ENCODE measurements around the gene PCK1. TPM values are rescaled to one million over a fixed set of nuclear protein-coding genes. Genes with fewer than 3 reads are reported as not detected.

Gene PCK1
- total RNA-seq, 2 experiments from 2014 or later, result not detected

- H3K27ac Mint-ChIP-seq, result no peak overlapping the region
- ATAC-seq (no peak), DNase-seq (no peak)
- CTCF ChIA-PET, result no interaction called here
- H3K36me3 Mint-ChIP-seq, result no peaks in the 10 kb centered on the region
- no peak overlapping the region for H3K4me3 Mint-ChIP-seq
- no peaks in the 10 kb centered on the region for H3K4me1 Mint-ChIP-seq
- H3K27me3 Mint-ChIP-seq, result peaks cover 32% of the 10 kb centered on the region
- no peaks in the 10 kb centered on the region for H3K9me3 Mint-ChIP-seq (ENCODE audit: low read depth)
Observed at GRCh38 chr20:57543754-57544153, 17.2 kb upstream of the PCK1 start.

GRCh38 chr20:57544838-57545564 lies 15.9 kb upstream of the PCK1 start:
- no peak overlapping the region for H3K27ac Mint-ChIP-seq
- no peak overlapping the region for H3K4me3 Mint-ChIP-seq
- no peaks in the 10 kb centered on the region for H3K4me1 Mint-ChIP-seq
- CTCF ChIA-PET, result no interaction called here
- no peak for ATAC-seq
- no peaks in the 10 kb centered on the region for H3K36me3 Mint-ChIP-seq
- H3K27me3 Mint-ChIP-seq, result peaks cover 29% of the 10 kb centered on the region
- DNase-seq, result no peak
- H3K9me3 Mint-ChIP-seq (ENCODE audit: low read depth), result no peaks in the 10 kb centered on the region

GRCh38 chr20:57545927-57546662 lies 14.8 kb upstream of the PCK1 start:
- CTCF ChIA-PET, result interaction anchor here (0.7 kb wide), 1 partner anchor 201 kb away, joined by 3 read pairs; no protein-coding TSS in a partner anchor
- ATAC-seq, result no peak

GRCh38 chr20:57546956-57547649 lies 13.8 kb upstream of the PCK1 start:
- no peak for ATAC-seq
- CTCF ChIA-PET, result no interaction called here
- no peak overlapping the region for H3K4me3 Mint-ChIP-seq
- H3K27ac Mint-ChIP-seq, result no peak overlapping the region
- no peaks in the 10 kb centered on the region for H3K4me1 Mint-ChIP-seq
- H3K9me3 Mint-ChIP-seq (ENCODE audit: low read depth), result no peaks in the 10 kb centered on the region
- DNase-seq, result no peak
- no peaks in the 10 kb centered on the region for H3K36me3 Mint-ChIP-seq
- H3K27me3 Mint-ChIP-seq, result peaks cover 32% of the 10 kb centered on the region

More at GRCh38 chr20:57545927-57546662, 14.8 kb upstream of the PCK1 start:
- H3K27ac Mint-ChIP-seq, result no peak overlapping the region
- DNase-seq, result no peak
- no peaks in the 10 kb centered on the region for H3K36me3 Mint-ChIP-seq
- no peaks in the 10 kb centered on the region for H3K4me1 Mint-ChIP-seq
- no peaks in the 10 kb centered on the region for H3K9me3 Mint-ChIP-seq (ENCODE audit: low read depth)
- no peak overlapping the region for H3K4me3 Mint-ChIP-seq
- H3K27me3 Mint-ChIP-seq, result peaks cover 32% of the 10 kb centered on the region

GRCh38 chr20:57548177-57549058 lies 12.5 kb upstream of the PCK1 start:
- Mint-ChIP-seq H3K27ac (no peak overlapping the region), H3K9me3 (ENCODE audit: low read depth) (no peaks in the 10 kb centered on the region), H3K4me1 (no peaks in the 10 kb centered on the region), H3K36me3 (no peaks in the 10 kb centered on the region), H3K4me3 (no peak overlapping the region), H3K27me3 (peaks cover 30% of the 10 kb centered on the region)
- ATAC-seq (no peak), DNase-seq (no peak)
- CTCF ChIA-PET, result no interaction called here

GRCh38 chr20:57552471-57552870 lies 8.4 kb upstream of the PCK1 start:
- Mint-ChIP-seq H3K4me3 (no peak overlapping the region), H3K36me3 (no peaks in the 10 kb centered on the region), H3K4me1 (no peaks in the 10 kb centered on the region), H3K27me3 (peaks cover 29% of the 10 kb centered on the region), H3K9me3 (ENCODE audit: low read depth) (no peaks in the 10 kb centered on the region), H3K27ac (no peak overlapping the region)
- DNase-seq (no peak), ATAC-seq (no peak)
- CTCF ChIA-PET, result no interaction called here

- Mint-ChIP-seq H3K9me3 (ENCODE audit: low read depth) (no peaks in the 10 kb centered on the region), H3K4me1 (no peaks in the 10 kb centered on the region), H3K36me3 (no peaks in the 10 kb centered on the region), H3K27me3 (peaks cover 33% of the 10 kb centered on the region), H3K4me3 (no peak overlapping the region), H3K27ac (no peak overlapping the region)
- no peak for ATAC-seq
- CTCF ChIA-PET, result no interaction called here
- DNase-seq, result no peak
Observed at GRCh38 chr20:57553376-57554018, 7.4 kb upstream of the PCK1 start.

GRCh38 chr20:57555457-57556184 lies 5.3 kb upstream of the PCK1 start:
- CTCF ChIA-PET, result no interaction called here
- Mint-ChIP-seq H3K4me3 (no peak overlapping the region), H3K9me3 (ENCODE audit: low read depth) (no peaks in the 10 kb centered on the region), H3K27ac (no peak overlapping the region), H3K36me3 (no peaks in the 10 kb centered on the region), H3K4me1 (no peaks in the 10 kb centered on the region), H3K27me3 (peaks cover 36% of the 10 kb centered on the region)
- DNase-seq (no peak), ATAC-seq (no peak)

- ATAC-seq (no peak), DNase-seq (no peak)
- CTCF ChIA-PET, result no interaction called here
- H3K36me3 Mint-ChIP-seq, result no peaks in the 10 kb centered on the region
- no peaks in the 10 kb centered on the region for H3K9me3 Mint-ChIP-seq (ENCODE audit: low read depth)
- peaks cover 39% of the 10 kb centered on the region for H3K27me3 Mint-ChIP-seq
- no peak overlapping the region for H3K4me3 Mint-ChIP-seq
- H3K4me1 Mint-ChIP-seq, result no peaks in the 10 kb centered on the region
- H3K27ac Mint-ChIP-seq, result no peak overlapping the region
Observed at GRCh38 chr20:57556980-57557274, 4.0 kb upstream of the PCK1 start.

- peaks cover 39% of the 10 kb centered on the region for H3K27me3 Mint-ChIP-seq
- ATAC-seq, result no peak
Observed at GRCh38 chr20:57557926-57558613, 2.8 kb upstream of the PCK1 start.

GRCh38 chr20:57558614-57559288 lies 2.2 kb upstream of the PCK1 start:
- H3K27me3 Mint-ChIP-seq, result peaks cover 39% of the 10 kb centered on the region
- no peak for DNase-seq
- ATAC-seq, result no peak
- H3K9me3 Mint-ChIP-seq (ENCODE audit: low read depth), result no peaks in the 10 kb centered on the region
- no peaks in the 10 kb centered on the region for H3K36me3 Mint-ChIP-seq
- H3K4me3 Mint-ChIP-seq, result no peak overlapping the region
- no peak overlapping the region for H3K27ac Mint-ChIP-seq
- H3K4me1 Mint-ChIP-seq, result no peaks in the 10 kb centered on the region
- CTCF ChIA-PET, result no interaction called here

More at GRCh38 chr20:57557926-57558613, 2.8 kb upstream of the PCK1 start:
- H3K27ac Mint-ChIP-seq, result no peak overlapping the region
- H3K9me3 Mint-ChIP-seq (ENCODE audit: low read depth), result no peaks in the 10 kb centered on the region
- CTCF ChIA-PET, result no interaction called here
- DNase-seq, result no peak
- H3K4me1 Mint-ChIP-seq, result no peaks in the 10 kb centered on the region
- no peaks in the 10 kb centered on the region for H3K36me3 Mint-ChIP-seq
- no peak overlapping the region for H3K4me3 Mint-ChIP-seq

GRCh38 chr20:57559289-57559634 lies 1.6 kb upstream of the PCK1 start:
- CTCF ChIA-PET, result no interaction called here
- H3K4me3 Mint-ChIP-seq, result no peak overlapping the region
- no peaks in the 10 kb centered on the region for H3K36me3 Mint-ChIP-seq
- ATAC-seq (no peak), DNase-seq (no peak)
- peaks cover 39% of the 10 kb centered on the region for H3K27me3 Mint-ChIP-seq
- H3K9me3 Mint-ChIP-seq (ENCODE audit: low read depth), result no peaks in the 10 kb centered on the region
- no peak overlapping the region for H3K27ac Mint-ChIP-seq
- no peaks in the 10 kb centered on the region for H3K4me1 Mint-ChIP-seq

Measured in activated CD8-positive, alpha-beta memory T cell treated with anti-CD3 and anti-CD28 coated beads, Interleukin-2, amount 10 ng/mL, durations not matched to agents 7 days and 5 days (primary cell).